Effector memory CD8-positive, alpha-beta T cell (primary cell): ENCODE measurements around the gene ANXA1.
A peak's percentile ranks its signal among the peaks of the same experiment; 100 is the strongest.
"Not testable (repeated sequence)": the region's sequence is repeated elsewhere in the genome, so short reads cannot be mapped to it uniquely, and the experiment has no call there.

Experiments used
- ATAC-seq: fragments of 150-1000 bp; cut with Tn5 transposase; replicated peaks from 2 replicates; pipeline ENCODE4 v1.10.0; 2021; ENCODE audit warnings: mild to moderate bottlenecking, moderate library complexity
- DNase-seq, 3 experiments: peaks; one replicate each; pipeline ENCODE4 v3.0.0; 2021
- H3K27ac Mint-ChIP-seq, 2 donors: one replicate each; pipeline ENCODE4 v1.8.0; 2022; ENCODE audit warnings: mild to moderate bottlenecking in 2 of 2, mixed read lengths in 2 of 2, moderate library complexity in 2 of 2
- H3K27me3 Mint-ChIP-seq, 2 donors: one replicate each; pipeline ENCODE4 v1.8.0; 2022; ENCODE audit warnings: mixed read lengths in 2 of 2
- H3K36me3 Mint-ChIP-seq: one replicate; pipeline ENCODE4 v1.8.0; 2022; ENCODE audit warnings: mild to moderate bottlenecking, moderate library complexity, mixed read lengths; ENCODE audit not compliant: insufficient read depth
- H3K4me1 Mint-ChIP-seq, 2 donors: one replicate each; pipeline ENCODE4 v1.8.0; 2022; ENCODE audit warnings: low read depth in 2 of 2, mixed read lengths in 2 of 2
- H3K4me3 Mint-ChIP-seq, 2 donors: one replicate each; pipeline ENCODE4 v1.8.0; 2022; ENCODE audit warnings: mild to moderate bottlenecking in 2 of 2, mixed read lengths in 2 of 2, moderate library complexity in 2 of 2
- H3K9me3 Mint-ChIP-seq, 2 donors: one replicate each; pipeline ENCODE4 v1.8.0; 2022; ENCODE audit warnings: mixed read lengths in 2 of 2
- total RNA-seq, 9 experiments: gene quantifications; one replicate each; lab custom pipeline; 2026; lab: John Stamatoyannopoulos, UW

The ANXA1 gene, protein sequence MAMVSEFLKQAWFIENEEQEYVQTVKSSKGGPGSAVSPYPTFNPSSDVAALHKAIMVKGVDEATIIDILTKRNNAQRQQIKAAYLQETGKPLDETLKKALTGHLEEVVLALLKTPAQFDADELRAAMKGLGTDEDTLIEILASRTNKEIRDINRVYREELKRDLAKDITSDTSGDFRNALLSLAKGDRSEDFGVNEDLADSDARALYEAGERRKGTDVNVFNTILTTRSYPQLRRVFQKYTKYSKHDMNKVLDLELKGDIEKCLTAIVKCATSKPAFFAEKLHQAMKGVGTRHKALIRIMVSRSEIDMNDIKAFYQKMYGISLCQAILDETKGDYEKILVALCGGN
- total RNA-seq, result 104 to 1,604 (median 527) reads per million in 9 experiments

DNA sequence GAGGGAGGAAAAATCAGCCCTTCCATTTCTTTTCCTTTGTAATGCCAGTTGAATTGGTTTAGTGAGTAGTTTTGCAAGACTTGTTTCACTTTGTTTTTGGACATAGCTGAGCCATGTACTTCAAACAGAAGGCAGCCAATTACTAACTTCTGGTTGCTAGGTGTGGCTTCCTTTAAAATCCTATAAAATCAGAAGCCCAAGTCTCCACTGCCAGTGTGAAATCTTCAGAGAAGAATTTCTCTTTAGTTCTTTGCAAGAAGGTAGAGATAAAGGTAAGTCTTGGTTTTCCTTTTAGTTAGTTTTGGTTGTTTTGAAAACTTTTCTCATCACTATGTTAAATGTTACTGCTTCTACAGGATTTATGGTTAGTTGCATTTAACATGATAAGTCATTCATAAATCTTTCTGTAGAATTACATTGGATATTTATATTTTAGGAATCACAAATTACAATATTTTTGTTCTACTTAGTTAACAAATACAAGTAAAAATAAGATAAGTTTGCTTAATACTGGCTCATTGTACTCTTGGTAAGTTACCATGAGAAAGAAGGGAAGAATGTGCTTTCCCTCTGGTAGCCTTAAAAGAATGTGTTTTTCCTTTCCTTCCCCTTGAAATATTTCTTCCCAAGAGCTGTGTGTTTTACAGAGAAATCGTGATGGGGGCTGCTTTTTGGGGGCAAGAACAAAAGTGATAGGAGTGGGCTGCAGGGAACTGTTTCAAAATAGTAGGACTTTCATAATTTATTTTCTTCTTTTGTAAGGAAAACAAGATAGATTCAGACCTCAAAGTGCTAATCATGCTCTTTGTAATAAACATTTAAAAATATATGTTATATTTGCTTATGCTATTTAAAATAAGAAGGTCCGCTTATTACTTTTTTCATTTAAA lies at the start of gene ANXA1:
Gene ANXA1 (plus strand): TSS at position 213 of the 890 bp plus-strand sequence. CDS start 6,671 bp downstream, outside the sequence.
- DNase-seq (peak in 2 of 3 experiments; percentile 38 to 53), ATAC-seq (peak; percentile 55)
- Mint-ChIP-seq H3K27ac (peak within 1 kb of the TSS; percentile 97 to 99), H3K4me3 (peak within 1 kb of the TSS; percentile 92 to 99), H3K4me1 (peaks cover 27 to 42% of the 10 kb centered on the region in 2 donors), H3K9me3 (no peaks in the 10 kb centered on the region), H3K36me3 (peaks cover 47% of the 10 kb centered on the region), H3K27me3 (no peaks in the 10 kb centered on the region)

DNA sequence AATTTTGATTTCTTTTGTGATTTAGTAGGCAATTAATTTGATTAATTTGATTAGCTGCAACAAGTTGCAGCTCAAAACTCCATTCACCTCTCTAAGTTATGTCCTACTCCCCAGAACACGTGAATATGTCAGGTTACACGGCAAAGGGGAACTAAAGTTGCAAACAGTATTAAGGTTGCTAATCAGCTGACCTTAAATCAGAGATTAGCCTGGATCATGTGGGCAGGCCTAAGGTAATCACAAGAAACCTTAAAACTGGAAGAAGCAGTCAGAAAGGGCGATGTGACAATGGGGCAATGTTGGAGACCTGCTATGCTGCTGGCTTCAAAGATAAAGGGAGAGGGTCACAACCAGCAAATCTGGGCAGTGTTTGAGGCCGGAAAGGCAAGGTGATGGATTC lies 47.3 kb upstream of the ANXA1 start:
- Mint-ChIP-seq H3K4me3 (no peak overlapping the region), H3K27ac (no peak overlapping the region), H3K27me3 (peaks cover 6 to 8% of the 10 kb centered on the region in 2 donors), H3K9me3 (no peaks in the 10 kb centered on the region), H3K4me1 (no peaks in the 10 kb centered on the region), H3K36me3 (no peaks in the 10 kb centered on the region)
- ATAC-seq, result no peak
- no peak for DNase-seq

DNA sequence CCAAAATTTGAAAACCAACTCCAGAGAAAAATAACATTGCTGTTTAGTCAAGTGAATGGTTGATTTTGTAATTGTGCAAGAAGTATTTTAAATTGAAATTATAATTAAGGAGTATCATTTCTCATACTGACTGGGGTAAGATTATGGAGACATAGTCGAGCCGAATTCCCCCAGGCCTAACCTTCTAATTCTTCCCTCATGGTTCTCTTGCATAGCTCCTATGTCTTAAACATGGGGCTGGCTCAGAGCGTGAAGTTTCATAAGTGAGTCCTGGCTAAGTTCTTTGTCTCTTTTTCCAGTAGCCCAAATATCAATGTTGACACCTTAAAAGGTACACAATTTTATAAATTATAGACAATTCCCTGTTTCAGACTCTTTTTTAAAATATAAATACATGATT lies 46.7 kb upstream of the ANXA1 start:
- no peak for ATAC-seq
- H3K27ac Mint-ChIP-seq, result no peak overlapping the region
- no peak for DNase-seq
- H3K4me3 Mint-ChIP-seq, result no peak overlapping the region
- no peaks in the 10 kb centered on the region for H3K4me1 Mint-ChIP-seq
- no peaks in the 10 kb centered on the region for H3K36me3 Mint-ChIP-seq
- H3K9me3 Mint-ChIP-seq, result no peaks in the 10 kb centered on the region
- H3K27me3 Mint-ChIP-seq, result peaks cover 6 to 7% of the 10 kb centered on the region in 2 donors

DNA sequence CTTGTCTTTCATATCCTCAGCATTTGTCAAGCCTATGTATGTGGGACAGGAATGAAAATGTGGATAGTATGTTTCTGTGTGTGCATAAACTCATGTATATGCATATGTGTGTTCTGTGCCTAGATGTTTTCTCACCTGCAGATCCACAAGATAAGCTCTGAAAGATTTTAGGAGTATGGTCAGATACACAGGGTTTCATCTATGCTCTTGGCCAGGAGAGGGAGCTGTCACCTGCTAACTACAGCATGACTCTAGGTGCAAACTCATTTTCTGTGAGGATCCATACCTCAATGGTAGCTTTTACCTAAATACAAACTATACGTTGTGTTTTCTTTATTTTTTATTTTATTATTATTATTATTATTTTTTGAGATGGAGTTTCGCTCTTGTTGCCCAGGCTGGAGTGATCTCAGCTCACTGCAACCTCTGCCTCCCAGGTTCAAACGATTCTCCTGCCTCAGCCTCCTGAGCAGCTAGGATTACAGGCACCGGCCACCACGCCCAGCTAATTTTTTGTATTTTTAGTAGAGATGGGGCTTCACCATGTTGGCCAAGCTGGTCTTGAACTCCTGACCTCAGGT lies 44.1 kb upstream of the ANXA1 start:
- H3K27me3 Mint-ChIP-seq, H3K9me3 Mint-ChIP-seq, H3K27ac Mint-ChIP-seq, H3K4me3 Mint-ChIP-seq, H3K4me1 Mint-ChIP-seq, H3K36me3 Mint-ChIP-seq: not testable (repeated sequence)
- ATAC-seq (peak; percentile 95), DNase-seq (peak; percentile 54 to 61 (median 60))

DNA sequence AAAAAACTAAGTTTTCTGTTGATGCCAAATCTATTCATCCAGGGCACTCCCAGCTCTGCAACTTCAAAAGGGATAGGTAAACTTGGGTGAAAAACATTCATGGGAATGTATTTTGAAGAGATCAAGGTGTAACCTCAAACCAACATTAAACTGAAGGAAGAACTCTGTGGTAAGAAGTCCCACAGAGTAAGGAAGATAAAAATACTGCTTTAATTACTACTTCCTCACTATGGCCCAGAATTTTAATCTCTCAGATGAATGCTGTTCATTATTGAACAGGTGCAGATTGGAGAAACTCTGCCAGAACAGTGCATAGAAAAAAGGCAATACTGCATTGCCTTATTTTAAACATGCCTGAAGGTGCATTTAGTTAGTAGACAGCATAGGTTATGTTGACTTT lies 37.6 kb upstream of the ANXA1 start:
- ATAC-seq, result no peak
- no peak overlapping the region for H3K4me3 Mint-ChIP-seq
- peak overlapping the region in 1 of 2 donors; percentile 55 for H3K27ac Mint-ChIP-seq
- H3K9me3 Mint-ChIP-seq, result no peaks in the 10 kb centered on the region
- peaks cover 8 to 16% of the 10 kb centered on the region in 2 donors for H3K4me1 Mint-ChIP-seq
- H3K36me3 Mint-ChIP-seq, result peaks cover 4% of the 10 kb centered on the region
- no peaks in the 10 kb centered on the region for H3K27me3 Mint-ChIP-seq
- DNase-seq, result no peak

DNA sequence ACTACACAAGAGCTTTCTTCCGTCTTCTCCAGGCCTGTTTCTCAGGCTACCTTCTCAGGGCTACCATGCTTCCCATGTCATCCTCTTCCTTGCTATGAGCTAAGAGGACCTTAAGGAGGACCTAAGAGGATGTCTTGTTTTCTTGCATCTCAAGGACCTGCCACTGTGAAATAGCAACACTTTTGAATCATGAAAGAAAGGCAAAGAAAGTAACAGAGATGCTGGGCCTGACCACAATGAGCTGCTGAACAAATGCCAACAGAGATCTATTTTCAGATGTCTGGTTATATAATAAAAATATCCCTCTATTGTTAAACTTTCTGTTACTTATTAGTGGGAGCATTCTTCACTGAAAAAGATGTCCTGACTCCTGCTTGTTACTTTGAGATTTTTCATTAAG lies 36.7 kb upstream of the ANXA1 start:
- H3K27ac Mint-ChIP-seq, result no peak overlapping the region
- no peak overlapping the region for H3K4me3 Mint-ChIP-seq
- peaks cover 4% of the 10 kb centered on the region for H3K36me3 Mint-ChIP-seq
- ATAC-seq (peak; percentile 27), DNase-seq (no peak)
- H3K27me3 Mint-ChIP-seq, result no peaks in the 10 kb centered on the region
- H3K9me3 Mint-ChIP-seq, result no peaks in the 10 kb centered on the region
- H3K4me1 Mint-ChIP-seq, result peaks cover 8 to 16% of the 10 kb centered on the region in 2 donors

DNA sequence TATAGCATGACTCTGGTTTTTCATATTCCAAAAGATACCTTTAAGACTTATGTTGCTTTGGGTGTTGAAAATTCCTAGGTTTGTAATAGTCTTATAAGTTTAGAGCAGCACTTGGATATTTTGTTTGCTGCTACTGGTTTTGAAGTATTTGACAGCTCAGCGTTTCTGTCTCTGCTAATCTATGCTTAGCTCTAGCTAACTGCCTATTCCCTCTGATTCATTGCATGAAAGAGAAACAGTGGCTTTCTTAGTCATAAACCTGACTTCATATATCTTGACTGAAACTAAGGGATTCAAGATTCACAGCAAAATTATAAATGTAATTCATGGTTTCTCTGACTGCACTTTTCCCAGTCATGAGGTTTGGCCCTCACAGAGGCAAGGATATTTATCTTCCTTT lies 35.6 kb upstream of the ANXA1 start:
- DNase-seq, result no peak
- H3K4me3 Mint-ChIP-seq, result no peak overlapping the region
- H3K27me3 Mint-ChIP-seq, result no peaks in the 10 kb centered on the region
- H3K36me3 Mint-ChIP-seq, result peaks cover 4% of the 10 kb centered on the region
- peaks cover 8 to 16% of the 10 kb centered on the region in 2 donors for H3K4me1 Mint-ChIP-seq
- H3K9me3 Mint-ChIP-seq, result no peaks in the 10 kb centered on the region
- ATAC-seq, result no peak
- peak overlapping the region in 1 of 2 donors; percentile 52 for H3K27ac Mint-ChIP-seq

DNA sequence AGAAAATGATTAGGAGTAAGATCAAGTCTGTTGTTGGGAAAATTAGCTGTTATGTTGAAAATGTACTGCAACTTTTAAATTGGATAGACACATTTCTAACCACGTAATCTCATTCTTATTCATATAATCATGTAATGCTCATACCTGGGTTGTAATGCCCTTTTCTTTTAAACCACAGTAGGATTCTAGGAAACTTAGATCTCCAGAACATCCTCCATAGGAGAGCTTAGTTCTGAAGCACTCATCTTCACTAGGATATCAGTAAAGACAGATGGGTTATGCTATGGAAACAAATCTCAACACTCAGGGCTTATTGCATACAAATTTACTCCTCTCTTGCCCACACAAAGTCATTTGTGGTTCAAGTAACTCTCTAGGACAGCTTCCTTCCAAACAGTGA lies 34.8 kb upstream of the ANXA1 start:
- H3K4me1 Mint-ChIP-seq, result peaks cover 8 to 16% of the 10 kb centered on the region in 2 donors
- H3K36me3 Mint-ChIP-seq, result peaks cover 4% of the 10 kb centered on the region
- no peaks in the 10 kb centered on the region for H3K27me3 Mint-ChIP-seq
- no peak overlapping the region for H3K4me3 Mint-ChIP-seq
- no peak overlapping the region for H3K27ac Mint-ChIP-seq
- DNase-seq, result no peak
- ATAC-seq, result no peak
- no peaks in the 10 kb centered on the region for H3K9me3 Mint-ChIP-seq

DNA sequence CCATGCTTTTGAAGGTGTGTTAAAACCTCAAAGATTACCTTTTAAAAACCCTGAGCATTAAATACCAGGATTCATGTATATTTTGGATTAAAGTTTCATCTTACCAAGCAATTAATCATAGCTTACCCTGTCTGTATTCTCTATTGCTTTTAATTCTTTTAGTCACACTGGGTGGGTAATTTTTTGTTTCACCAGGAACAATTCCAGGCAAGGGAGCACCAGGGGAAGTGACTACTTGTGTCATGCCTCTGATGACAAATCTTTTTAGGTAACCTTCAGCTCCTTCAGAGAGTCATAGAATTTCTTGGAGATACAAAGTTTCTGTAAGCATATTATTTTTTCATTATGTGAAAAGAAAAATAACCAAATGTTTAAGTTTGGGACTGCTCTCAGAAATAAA lies 33.4 kb upstream of the ANXA1 start:
- Mint-ChIP-seq H3K36me3 (peaks cover 4% of the 10 kb centered on the region), H3K27ac (no peak overlapping the region)
- ATAC-seq, result no peak

DNA sequence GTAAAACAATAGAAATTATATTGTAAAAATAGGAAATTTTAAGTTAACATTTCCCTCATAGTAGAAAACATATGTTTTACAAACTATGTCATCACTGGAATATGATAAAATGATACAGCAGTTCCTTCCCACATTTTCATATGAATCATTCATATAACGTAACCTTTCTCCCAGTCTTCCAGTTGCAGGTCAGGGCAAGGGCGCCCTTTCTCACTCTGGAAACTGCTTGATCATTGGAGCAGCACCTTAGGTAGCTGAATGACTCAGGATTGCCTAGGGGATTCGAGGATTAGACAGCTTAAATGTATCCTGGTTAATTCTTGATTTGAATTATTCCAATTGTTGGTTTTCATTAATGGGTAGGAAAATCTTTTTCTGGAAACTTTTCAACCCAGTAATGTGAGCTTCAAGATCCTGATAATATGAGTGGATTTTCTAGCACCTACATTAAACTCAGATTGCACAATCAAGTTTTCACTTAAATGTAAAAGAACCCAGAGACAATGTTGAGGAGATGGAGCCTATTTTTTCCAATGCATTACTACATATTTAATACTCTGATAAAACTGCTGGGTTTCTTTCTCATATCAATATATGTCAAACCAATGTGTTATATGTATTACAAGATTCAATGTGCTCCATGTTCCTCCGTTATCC lies 32.6 kb upstream of the ANXA1 start:
- no peak overlapping the region for H3K4me3 Mint-ChIP-seq
- ATAC-seq, result no peak
- H3K9me3 Mint-ChIP-seq, result no peaks in the 10 kb centered on the region
- no peaks in the 10 kb centered on the region for H3K27me3 Mint-ChIP-seq
- peaks cover 6 to 12% of the 10 kb centered on the region in 2 donors for H3K4me1 Mint-ChIP-seq
- no peak overlapping the region for H3K27ac Mint-ChIP-seq
- H3K36me3 Mint-ChIP-seq, result peaks cover 1% of the 10 kb centered on the region
- no peak for DNase-seq

More for the DNA sequence above, 33.4 kb upstream of the ANXA1 start:
- H3K4me1 Mint-ChIP-seq, result peaks cover 8 to 16% of the 10 kb centered on the region in 2 donors
- H3K27me3 Mint-ChIP-seq, result no peaks in the 10 kb centered on the region
- no peak overlapping the region for H3K4me3 Mint-ChIP-seq
- no peaks in the 10 kb centered on the region for H3K9me3 Mint-ChIP-seq
- DNase-seq, result no peak

DNA sequence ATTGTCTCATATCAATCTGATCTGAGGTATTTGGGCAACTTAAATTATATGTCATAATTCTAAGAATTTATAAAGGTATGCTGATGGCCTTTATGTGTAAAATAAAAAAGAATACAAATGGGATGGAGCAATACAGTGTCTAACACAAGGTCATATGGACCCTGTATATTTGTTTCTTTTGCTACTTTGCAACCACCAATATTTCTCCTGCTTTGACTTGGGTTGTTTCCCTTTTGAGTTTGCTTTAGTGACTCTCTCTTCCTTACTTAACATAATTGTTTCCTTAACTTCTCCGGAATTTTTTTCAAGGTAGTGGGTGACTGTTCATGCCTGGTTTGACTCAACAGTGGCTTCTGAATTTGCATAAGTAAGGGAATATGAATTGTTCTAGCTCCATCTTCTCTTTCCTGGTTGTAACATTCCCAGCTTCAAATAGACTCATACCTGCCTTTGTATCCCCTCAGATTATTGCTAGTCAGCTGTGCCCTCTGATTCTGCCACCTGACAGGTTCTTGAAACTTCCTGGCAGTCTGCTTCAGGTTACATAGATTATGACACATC lies 30.2 kb upstream of the ANXA1 start:
- no peaks in the 10 kb centered on the region for H3K36me3 Mint-ChIP-seq
- no peaks in the 10 kb centered on the region for H3K9me3 Mint-ChIP-seq
- H3K4me3 Mint-ChIP-seq, result no peak overlapping the region
- no peak overlapping the region for H3K27ac Mint-ChIP-seq
- DNase-seq, result no peak
- H3K27me3 Mint-ChIP-seq, result no peaks in the 10 kb centered on the region
- no peaks in the 10 kb centered on the region for H3K4me1 Mint-ChIP-seq
- no peak for ATAC-seq

DNA sequence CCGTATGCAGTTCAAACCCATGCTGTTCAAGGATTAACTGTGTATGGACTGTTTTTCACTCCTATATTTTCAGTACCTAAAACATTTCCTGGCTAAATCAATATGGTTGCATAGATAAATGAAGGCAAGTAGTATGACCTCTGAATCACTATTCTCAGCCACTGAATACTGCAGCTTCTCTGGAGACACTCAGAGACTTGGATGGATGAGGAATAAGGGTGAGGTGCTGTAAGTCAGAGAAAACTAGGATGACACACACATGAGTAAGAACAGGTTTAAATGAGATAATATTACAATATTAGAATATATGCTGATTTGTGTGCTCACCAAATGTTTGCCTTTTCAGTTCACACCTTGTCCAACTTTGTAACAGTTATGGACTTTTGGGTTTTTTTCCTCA lies 26.0 kb upstream of the ANXA1 start:
- H3K27me3 Mint-ChIP-seq, result no peaks in the 10 kb centered on the region
- DNase-seq (no peak), ATAC-seq (no peak)
- no peaks in the 10 kb centered on the region for H3K36me3 Mint-ChIP-seq
- H3K9me3 Mint-ChIP-seq, result no peaks in the 10 kb centered on the region
- H3K4me1 Mint-ChIP-seq, result peaks cover 0 to 5% of the 10 kb centered on the region in 2 donors
- H3K27ac Mint-ChIP-seq, result no peak overlapping the region
- no peak overlapping the region for H3K4me3 Mint-ChIP-seq
